Suppressor macrophage (primary cell): ENCODE results near the gene DCAF15.
A peak's percentile ranks its signal among the peaks of the same experiment; 100 is the strongest.

Experiments used
- DNase-seq, 4 experiments: peaks; one replicate each; pipeline ENCODE4 v3.0.0-alpha.2; 2020 to 2022

Gene DCAF15

GRCh38 chr19:13930402-13930801, 21.9 kb upstream of the DCAF15 start:
- no peak for DNase-seq

DNA sequence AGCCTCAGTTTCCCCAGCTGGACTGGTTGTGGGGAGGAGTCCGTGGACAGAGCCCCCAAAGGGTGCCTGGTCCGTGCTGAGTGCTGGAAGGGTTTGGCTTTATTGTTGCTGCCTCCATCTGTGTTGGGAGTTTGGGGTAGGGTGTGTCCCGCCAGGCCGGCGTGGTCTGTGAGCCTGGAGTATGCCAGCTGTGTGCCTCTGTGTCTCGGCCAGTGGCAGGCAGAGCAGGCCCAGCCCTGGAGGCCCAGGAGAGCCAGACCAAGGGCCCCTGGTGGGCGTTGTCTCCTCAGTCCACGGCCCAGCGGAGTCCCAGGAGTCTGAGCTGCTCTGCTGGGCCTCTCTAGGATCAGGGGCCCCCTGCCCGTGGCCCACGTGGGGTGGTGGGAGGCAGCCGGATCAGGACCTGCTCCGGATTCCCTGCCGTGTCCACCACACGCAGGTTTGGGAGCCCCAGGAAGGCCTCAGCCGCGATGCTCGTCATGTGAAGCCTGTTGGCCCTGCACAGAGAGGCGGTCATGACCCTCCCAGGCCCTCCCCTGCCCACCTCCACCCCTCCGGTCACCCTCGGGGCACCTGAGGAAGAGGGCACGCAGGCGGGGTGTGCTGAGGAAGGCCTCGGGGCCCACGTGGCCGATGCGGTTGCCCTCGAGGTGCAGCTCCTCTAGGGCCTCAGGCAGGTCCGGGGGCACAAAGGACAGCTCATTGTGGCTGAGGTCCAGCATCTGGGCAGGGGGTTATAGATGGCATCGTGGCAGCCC, 20.7 kb upstream of the DCAF15 start:
- DNase-seq: no peak

- DNase-seq: no peak
Observed at GRCh38 chr19:13932149-13932637, 20.1 kb upstream of the DCAF15 start.

DNA sequence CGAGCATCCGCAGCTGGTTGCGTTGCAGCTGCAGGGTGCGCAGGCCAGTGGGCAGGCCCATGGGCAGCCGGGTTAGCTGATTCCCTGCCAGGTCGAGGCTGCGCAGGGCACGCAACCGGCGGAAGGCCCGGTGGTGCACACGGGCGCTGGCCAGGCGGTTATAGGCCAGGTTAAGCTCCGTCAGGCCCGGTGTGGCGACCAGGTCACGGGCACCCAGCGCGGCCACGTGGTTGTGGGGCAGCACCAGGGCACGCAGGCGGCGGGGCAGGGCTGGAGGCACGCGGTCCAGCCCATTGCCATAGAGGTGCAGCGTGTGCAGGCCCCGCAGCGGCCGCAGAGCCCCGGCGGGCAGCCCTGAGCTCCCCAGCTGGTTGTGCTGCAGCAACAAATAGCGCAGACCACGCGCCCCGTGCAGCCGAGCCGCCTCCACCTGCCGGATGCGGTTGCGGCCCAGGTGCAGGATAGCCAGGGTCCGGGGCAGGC, 19.4 kb upstream of the DCAF15 start:
- DNase-seq: no peak

- DNase-seq: no peak
Observed at GRCh38 chr19:13934785-13935109, 17.6 kb upstream of the DCAF15 start.

- no peak for DNase-seq
Observed at GRCh38 chr19:13935765-13936510, 16.4 kb upstream of the DCAF15 start.

- no peak for DNase-seq
Observed at GRCh38 chr19:13937479-13938300, 14.6 kb upstream of the DCAF15 start.

DNA sequence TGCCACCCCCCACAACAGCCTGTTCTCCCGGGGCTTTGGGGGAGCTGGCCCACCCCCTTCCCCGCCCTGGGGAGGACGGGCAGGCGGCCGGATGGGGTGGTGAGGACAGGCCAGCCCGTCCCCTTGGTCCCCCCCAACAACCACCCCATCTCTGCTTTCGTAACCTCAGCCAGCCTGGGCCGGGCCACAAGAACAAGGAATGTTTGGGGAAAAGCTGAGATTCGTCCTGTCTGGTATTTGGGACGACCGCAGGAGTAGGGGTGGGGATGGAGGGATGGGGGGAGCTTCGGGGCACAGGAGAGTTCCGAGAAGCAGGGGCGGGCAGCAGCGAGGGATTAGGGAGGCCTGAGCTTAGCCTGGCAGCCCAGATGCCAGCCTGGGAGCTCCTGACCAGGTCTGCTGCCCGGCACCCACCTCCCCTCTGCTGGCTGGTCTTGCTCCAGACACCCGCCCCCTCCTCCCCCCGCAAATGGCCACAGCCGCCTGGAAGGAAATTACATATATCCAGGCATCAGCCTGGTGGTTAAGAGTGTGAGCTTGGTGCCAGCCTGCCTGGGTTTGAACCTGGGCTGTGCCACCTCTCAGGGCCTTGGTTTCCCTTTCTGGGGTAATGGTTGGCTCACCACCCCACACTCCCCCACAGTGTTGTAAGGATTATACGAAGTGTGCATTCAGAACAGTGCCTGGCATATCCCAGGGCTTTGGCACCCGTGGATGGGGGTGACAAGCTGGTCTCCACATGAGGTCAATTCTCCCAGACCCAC, 13.8 kb upstream of the DCAF15 start, which contains the start of gene PODNL1:
Gene PODNL1 (minus strand): TSS at position 117 of the 764 bp plus-strand sequence. CDS start 236 bp downstream, outside the sequence.
- DNase-seq: no peak

DNA sequence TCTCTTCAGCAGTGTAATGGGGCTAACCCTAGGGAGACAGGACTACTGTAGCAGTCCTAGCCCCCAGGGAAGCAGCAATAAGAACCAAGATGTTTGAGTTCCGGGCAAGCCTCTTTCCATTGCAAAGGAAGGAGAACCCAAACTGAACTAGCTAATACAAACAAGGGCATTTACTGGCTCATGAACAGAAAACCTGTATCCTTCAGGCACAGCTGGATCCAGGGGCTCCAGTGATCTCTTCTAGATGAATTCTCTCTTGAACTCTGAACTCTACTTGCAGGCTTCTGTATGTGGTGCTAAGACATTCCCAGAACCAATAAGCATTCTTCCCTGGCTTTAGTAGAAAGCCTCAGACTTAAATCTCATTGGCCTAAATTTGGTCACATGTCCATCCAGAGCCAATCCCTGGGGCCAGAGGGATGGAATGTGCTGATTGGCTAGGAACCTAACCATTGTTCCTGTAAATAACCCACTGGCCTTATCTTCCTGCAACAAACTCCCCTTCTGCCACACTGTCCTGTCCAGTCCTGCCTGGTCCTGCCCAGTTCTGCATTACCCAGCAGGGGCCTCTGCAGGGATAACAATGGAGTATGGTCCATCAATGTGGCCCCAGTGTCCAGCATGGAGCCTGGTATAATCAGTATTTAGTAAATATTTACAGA, 10.2 kb upstream of the DCAF15 start:
- no peak for DNase-seq

- DNase-seq: no peak
Observed at GRCh38 chr19:13946414-13946813, 5.9 kb upstream of the DCAF15 start.

GRCh38 chr19:13951043-13951442, 1.3 kb upstream of the DCAF15 start:
- no peak for DNase-seq

GRCh38 chr19:13951799-13952153, 533 bp upstream of the DCAF15 start:
- no peak for DNase-seq

- peak; percentile 39 to 67 (median 48) for DNase-seq
Observed at GRCh38 chr19:13952931-13953531, 722 bp downstream of the DCAF15 start.

DNA sequence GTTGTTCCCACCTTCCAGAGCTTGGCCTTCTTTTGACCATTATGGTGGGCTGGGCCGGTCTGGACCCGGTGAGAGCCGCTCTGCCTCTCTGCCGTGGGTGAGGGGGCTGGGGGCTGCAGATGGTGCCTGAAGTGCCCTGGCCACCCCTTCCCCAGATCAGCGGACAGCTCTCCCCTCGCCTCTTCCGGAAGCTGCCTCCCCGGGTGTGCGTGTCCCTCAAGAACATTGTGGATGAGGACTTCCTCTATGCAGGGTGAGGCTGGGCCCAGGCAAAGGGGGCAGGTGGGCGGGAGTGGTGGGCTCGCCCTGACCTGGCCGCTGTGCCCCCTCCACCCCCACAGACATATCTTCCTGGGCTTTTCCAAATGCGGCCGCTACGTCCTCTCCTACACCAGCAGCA, 1.9 kb downstream of the DCAF15 start:
- no peak for DNase-seq

DNA sequence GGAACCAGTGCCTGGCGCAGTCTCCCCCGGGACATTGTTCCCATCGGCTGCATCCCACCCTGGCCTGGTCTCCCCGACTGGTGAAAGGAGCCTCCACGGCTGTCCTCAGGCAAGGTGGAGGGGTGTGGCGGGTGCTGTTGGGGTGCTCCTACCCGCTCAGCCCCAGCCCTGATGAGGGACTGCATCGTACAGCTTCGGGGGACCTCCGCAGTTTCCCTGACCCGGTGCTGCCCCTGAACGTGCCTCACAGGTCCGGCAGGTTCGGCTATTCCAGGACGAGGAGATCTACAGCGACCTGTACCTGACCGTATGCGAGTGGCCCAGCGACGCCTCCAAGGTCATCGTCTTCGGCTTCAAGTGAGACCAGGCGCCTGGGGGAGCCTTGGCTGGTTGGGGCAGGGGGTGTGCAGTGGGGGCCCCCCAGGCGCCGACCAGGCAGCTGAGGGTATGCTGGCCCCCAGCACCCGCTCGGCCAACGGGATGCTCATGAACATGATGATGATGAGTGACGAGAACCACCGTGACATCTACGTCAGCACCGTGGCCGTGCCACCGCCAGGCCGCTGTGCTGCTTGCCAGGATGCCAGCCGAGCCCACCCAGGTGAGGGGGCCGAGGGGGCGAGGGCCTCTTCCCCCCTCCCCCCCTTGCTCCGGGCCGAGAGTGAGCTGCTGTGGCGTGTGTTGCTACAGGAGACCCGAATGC, 3.5 kb downstream of the DCAF15 start:
- no peak for DNase-seq

- DNase-seq: no peak
Observed at GRCh38 chr19:13956365-13956744, 4.0 kb downstream of the DCAF15 start.

DNA sequence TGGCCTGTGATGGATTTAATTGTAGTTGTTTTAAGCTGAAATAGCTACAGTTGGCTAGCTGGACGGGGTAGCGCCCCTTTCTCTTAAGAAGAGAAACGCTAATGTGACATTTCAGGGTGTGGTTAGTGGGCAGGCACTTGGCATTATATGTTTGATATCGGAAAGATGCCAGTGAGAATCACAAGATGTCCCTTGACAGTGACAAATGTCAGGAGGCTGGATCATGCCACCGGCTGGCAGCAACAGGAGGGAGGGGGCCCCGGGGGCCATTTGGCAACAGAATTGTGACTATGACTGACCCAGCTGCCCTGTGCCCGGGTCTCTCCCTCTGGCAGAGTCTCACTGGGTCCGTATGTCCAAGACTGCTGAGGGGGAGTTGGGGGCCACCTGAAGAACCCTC, 4.7 kb downstream of the DCAF15 start:
- no peak for DNase-seq

- DNase-seq: no peak
Observed at GRCh38 chr19:13958043-13958442, 5.7 kb downstream of the DCAF15 start.

DNA sequence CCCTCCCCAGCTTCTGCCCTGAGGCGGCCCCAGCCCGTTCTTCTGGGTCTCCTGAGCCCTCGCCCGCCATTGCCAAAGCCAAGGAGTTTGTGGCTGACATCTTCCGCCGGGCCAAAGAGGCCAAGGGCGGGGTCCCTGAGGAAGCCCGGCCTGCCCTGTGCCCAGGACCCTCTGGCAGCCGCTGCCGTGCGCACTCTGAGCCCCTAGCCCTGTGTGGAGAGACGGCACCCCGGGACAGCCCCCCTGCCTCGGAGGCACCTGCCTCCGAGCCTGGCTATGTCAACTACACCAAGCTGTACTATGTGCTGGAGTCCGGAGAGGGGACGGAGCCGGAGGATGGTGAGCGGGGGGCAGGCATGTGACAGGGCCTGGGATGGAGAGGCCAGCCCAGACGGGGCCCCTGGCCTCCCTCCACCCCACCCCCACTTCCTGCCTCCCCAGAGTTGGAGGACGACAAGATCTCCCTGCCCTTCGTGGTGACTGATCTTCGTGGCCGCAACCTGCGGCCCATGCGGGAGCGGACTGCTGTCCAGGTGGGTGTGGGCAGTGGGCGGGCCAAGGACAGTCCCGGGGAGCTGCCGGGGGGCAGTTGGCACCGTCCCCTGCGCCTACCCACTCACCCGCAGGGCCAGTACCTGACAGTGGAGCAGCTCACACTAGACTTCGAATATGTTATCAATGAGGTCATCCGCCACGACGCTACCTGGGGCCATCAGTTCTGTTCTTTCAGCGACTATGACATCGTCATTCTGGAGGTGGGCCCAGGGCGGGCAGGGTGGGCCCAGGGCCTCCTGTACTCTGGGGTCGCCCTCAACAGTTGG, 7.0 kb downstream of the DCAF15 start:
- DNase-seq: no peak
